Prostate gland (tissue), 2 donors: ENCODE data around the gene IFNA2.

Source experiments
- POLR2A ChIP-seq: fragments of 450-650 bp; IDR thresholded peaks from one replicate; pipeline ENCODE4 v1.6.1; 2016; ENCODE audit warnings: antibody characterized with exemption, mild to moderate bottlenecking
- TF ChIP-seq, protein P1 (sequence below), 4 experiments: fragments of 200-600 bp in 2 of 4; fragments of 450-650 bp in 2 of 4; sonication (generic) in 2 of 4; IDR thresholded peaks; 1 replicate in 3 of 4; 2 replicates in 1 of 4; pipeline ENCODE4 v1.5.1; 2016 to 2019; ENCODE audit warnings: antibody characterized with exemption in 4 of 4, mild to moderate bottlenecking in 2 of 4, moderate library complexity in 2 of 4

DNA sequence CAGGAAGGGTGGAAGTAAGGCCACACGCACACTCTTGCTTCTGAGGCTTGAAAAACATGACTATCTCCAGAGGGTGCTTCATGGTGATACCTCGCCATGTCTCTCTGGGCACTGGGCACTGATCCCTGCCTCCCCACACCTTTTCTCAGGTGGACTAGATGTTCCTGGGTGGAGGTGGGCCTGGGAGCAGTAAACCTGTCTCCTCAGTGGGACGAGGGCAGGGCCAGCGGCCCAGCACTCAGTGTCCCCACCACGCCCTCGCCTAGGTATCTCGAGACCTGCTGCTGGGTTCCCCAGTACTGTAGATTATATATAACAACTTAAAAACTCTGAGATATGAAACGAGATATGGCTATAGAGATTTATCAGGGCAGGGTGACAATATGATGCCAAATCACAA lies 22.9 kb downstream of the IFNA2 start:
- TF ChIP-seq, protein P1, sequence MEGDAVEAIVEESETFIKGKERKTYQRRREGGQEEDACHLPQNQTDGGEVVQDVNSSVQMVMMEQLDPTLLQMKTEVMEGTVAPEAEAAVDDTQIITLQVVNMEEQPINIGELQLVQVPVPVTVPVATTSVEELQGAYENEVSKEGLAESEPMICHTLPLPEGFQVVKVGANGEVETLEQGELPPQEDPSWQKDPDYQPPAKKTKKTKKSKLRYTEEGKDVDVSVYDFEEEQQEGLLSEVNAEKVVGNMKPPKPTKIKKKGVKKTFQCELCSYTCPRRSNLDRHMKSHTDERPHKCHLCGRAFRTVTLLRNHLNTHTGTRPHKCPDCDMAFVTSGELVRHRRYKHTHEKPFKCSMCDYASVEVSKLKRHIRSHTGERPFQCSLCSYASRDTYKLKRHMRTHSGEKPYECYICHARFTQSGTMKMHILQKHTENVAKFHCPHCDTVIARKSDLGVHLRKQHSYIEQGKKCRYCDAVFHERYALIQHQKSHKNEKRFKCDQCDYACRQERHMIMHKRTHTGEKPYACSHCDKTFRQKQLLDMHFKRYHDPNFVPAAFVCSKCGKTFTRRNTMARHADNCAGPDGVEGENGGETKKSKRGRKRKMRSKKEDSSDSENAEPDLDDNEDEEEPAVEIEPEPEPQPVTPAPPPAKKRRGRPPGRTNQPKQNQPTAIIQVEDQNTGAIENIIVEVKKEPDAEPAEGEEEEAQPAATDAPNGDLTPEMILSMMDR (IDR thresholded peaks at IDR 0.05), result no peak
- no peak for TF ChIP-seq POLR2A
